ENCODE measurements around the gene SLCO2A1.

GRCh38 chr3:134054231-134054630 is 24.5 kb upstream of the SLCO2A1 start:
- TF ChIP-seq CTCF (IDR thresholded peaks at IDR 0.05; ENCODE audit: low read length) = no peak
- no peak for TF ChIP-seq EZH2 (optimal IDR thresholded peaks at IDR 0.05; ENCODE audit: low read depth, low read length)
- no peak for TF ChIP-seq EZH2phosphoT487 (IDR thresholded peaks at IDR 0.05; ENCODE audit: low read length)

Data from MM.1S (cell line).